Ovary (tissue), 9 donors: Measurements from ENCODE around the gene LCN12. TPM values are rescaled to one million over a fixed set of nuclear protein-coding genes. Genes with fewer than 3 reads are reported as not detected.

ENCODE experiments used
- DNase-seq, 5 donors: peaks; one replicate each; pipeline ENCODE4 v3.0.0-alpha.2; 2019 to 2020
- H3K27ac ChIP-seq, 2 donors: fragments of 200-600 bp; one replicate each; pipeline versions ENCODE4 v1.5.1 to v1.8.0; 2019 to 2022
- H3K27me3 ChIP-seq: fragments of 200-600 bp; one replicate; pipeline ENCODE4 v1.8.0; 2022
- H3K36me3 ChIP-seq: fragments of 200-600 bp; sonication (generic); one replicate; pipeline ENCODE4 v1.5.1; 2019
- H3K4me1 ChIP-seq: one replicate; pipeline ENCODE4 v1.8.1; 2013; ENCODE audit warnings: mild to moderate bottlenecking, moderate library complexity; ENCODE audit not compliant: insufficient read depth
- H3K4me3 ChIP-seq: fragments of 200-600 bp; sonication (generic); one replicate; pipeline ENCODE4 v1.5.1; 2017
- H3K9me3 ChIP-seq, 2 donors: fragments of 200-600 bp in 1 of 2; sonication (generic) in 1 of 2; one replicate each; pipeline versions ENCODE4 v1.5.1 to v1.8.1; 2013 to 2019; ENCODE audit warnings: mild to moderate bottlenecking in 1 of 2, moderate library complexity in 1 of 2
- CTCF ChIP-seq, 3 donors: fragments of 450-650 bp in 2 of 3; fragments of 200-600 bp in 1 of 3; IDR thresholded peaks; one replicate each; pipeline versions ENCODE4 v1.5.1 to v1.8.0; 2016 to 2022; ENCODE audit warnings: antibody characterized with exemption in 3 of 3, mild to moderate bottlenecking in 1 of 3
- EP300 ChIP-seq: sonication (generic); formaldehyde crosslinking; IDR thresholded peaks from one replicate; pipeline ENCODE4 v1.6.1; 2017; ENCODE audit warnings: antibody characterized with exemption
- POLR2A ChIP-seq: fragments of 450-650 bp; IDR thresholded peaks from one replicate; pipeline ENCODE4 v1.6.1; 2017; ENCODE audit warnings: antibody characterized with exemption, mild to moderate bottlenecking, moderate library complexity
- WGBS, 3 donors: extraction: QIAGEN DNeasy Blood & Tissue Kit in 1 of 3; methylation state at CpG; one replicate each; pipeline versions ENCODE4 v1.1.5 to v1.1.7; 2013 to 2017; 5-methylcytosine and 5-hydroxymethylcytosine counted together
- intact Hi-C, 4 donors: fragments of 100-400 bp; cut with DNase I; formaldehyde crosslinking; loops; one replicate each; pipeline versions ENCODE4 v1.11.0 to v1.15.1; 2022 to 2023
- polyA plus RNA-seq, 2 donors: library from polyadenylated mRNA; stranded (reverse); fragments of 200-250 nt in 1 of 2; fragments of 350-450 nt in 1 of 2; fragmentation: Illumina TruSeq in 1 of 2; extraction: RNeasy Lipid Tissue Mini Kit (QIAGEN cat#74804) in 1 of 2; gene quantifications; one replicate each; pipeline ENCODE4 v1.2.3, GENCODE V29; 2013 to 2014
- total RNA-seq, 7 donors: library from RNA; depleted of rRNA in 2 of 7; stranded (reverse); fragments of >200 nt in 2 of 7; fragmentation: NEBNext Ultra II Directional in 3 of 7; extraction: Animal tissue kit (Norgen Biotek cat#: 25700) in 3 of 7; gene quantifications; one replicate each; pipeline versions ENCODE4 v1.1.0 to v1.2.4, GENCODE V29; 2016 to 2023
- donor health status: DM: no; HTN: no; CAD: no; lungs with moderate emphysema.
- donor health status: DM: no; HTN: no; CAD: no.
- donor health status: Bipolar disorder and iron deficiency.
- donor health status: DM: yes; HTN: yes; CAD: no.
- donor health status: DM: no; HTN: no; CAD: no.
- donor health status: DM: yes; HTN: yes; CAD: no.

The LCN12 gene
- total and polyA plus RNA-seq, 9 donors = 1.1 to 40.9 (median 13.4) TPM

GRCh38 chr9:136952876-136953770, 1.1 kb downstream of the LCN12 start:
- TF ChIP-seq CTCF (IDR thresholded peaks at IDR 0.05) (no peak), POLR2A (no peak)
- H3K27ac ChIP-seq = peak overlapping the region in 1 of 2 donors; percentile 77
- intact Hi-C loops = loop anchor here in 1 of 4 donors (5.0 kb wide), 1 partner anchor 79 kb away; the partner anchor contains the start of gene FUT7
- no peaks in the 10 kb centered on the region for H3K27me3 ChIP-seq
- WGBS, 3 donors = 71 to 79% (median 79%) methylated on average over 41 to 44 of the region's 44 CpGs
- DNase-seq = peak in 1 of 5 donors; percentile 43
- no peak overlapping the region for H3K4me3 ChIP-seq
- no peaks in the 10 kb centered on the region for H3K36me3 ChIP-seq
- H3K4me1 ChIP-seq = peaks cover 7% of the 10 kb centered on the region
- H3K9me3 ChIP-seq = no peaks in the 10 kb centered on the region

DNA sequence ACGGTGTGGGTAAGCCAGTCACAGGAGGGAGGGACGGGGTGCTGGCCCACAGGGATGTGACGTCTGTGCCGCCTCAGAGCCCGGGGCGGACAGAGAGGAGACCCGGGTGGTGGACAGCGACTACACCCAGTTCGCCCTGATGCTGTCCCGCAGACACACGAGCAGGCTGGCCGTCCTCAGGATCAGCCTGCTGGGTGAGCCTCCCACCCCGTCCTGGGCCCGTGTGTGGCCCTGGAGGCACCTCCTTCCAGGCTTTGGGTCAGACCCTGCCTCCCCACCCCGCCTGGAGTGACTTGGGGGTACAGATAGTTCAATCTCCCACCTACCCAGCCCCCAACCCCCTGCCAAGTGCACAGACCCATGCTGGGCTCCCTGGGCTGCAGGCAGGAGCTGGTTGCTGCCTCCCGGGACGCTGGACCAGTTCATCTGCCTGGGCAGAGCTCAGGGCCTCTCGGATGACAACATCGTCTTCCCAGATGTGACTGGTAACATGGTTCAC, 1.7 kb downstream of the LCN12 start:
- H3K4me1 ChIP-seq = peaks cover 7% of the 10 kb centered on the region
- no peaks in the 10 kb centered on the region for H3K9me3 ChIP-seq
- no peak overlapping the region for H3K27ac ChIP-seq
- H3K27me3 ChIP-seq = no peaks in the 10 kb centered on the region
- H3K36me3 ChIP-seq = no peaks in the 10 kb centered on the region
- intact Hi-C loops = loop anchor here in 1 of 4 donors (5.0 kb wide), 1 partner anchor 78 kb away; the partner anchor contains the start of gene FUT7
- TF ChIP-seq POLR2A (no peak), CTCF (IDR thresholded peaks at IDR 0.05) (no peak)
- no peak overlapping the region for H3K4me3 ChIP-seq
- peak in 1 of 5 donors; percentile 27 for DNase-seq
- 80 to 82% (median 81%) methylated on average over 15 to 19 of the region's 19 CpGs for WGBS, 3 donors

DNA sequence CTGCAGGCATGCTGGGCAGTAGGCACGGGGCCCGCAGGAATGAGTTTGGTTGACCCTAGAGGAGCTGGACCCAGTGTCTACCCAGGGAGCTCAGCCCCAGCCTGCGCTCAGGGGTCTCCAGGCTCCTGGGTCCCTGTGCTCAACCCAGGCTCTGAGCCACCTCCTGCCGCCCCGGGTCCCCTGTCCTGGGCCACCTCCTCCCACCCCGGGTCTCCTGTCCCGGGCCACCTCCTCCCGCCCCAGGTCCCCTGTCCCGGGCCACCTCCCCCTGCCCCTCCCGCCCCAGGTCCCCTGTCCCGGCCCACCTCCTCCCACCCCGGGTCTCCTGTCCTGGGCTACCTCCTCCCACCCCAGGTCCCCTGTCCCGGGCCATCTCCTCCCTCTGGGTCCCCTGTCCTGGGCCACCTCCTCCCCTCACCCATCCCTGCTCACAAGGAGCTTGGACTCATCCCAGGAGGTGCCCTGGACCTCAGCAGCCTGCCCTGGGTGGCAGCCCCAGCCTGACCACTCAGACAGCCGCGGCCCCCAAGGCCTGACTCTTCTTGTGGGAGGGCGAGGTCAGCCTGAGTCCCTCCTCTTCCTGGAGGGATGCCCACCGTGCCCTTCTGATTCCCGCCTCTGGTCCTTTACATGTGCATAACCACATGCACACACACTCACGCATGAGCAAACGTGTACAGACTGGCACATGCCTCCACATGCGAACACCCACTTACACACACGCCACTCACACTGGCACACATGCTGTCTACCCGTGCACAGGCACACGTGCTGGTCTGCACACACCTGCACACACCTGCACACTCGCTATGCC, 2.4 kb downstream of the LCN12 start:
- no peaks in the 10 kb centered on the region for H3K36me3 ChIP-seq
- no peaks in the 10 kb centered on the region for H3K9me3 ChIP-seq
- peaks cover 6% of the 10 kb centered on the region for H3K4me1 ChIP-seq
- H3K27me3 ChIP-seq = no peaks in the 10 kb centered on the region
- 79 to 85% (median 83%) methylated on average over 25 of the region's 25 CpGs for WGBS, 3 donors
- intact Hi-C loops = loop anchor here in 1 of 4 donors (5.0 kb wide), 1 partner anchor 78 kb away; the partner anchor contains the start of gene FUT7
- H3K27ac ChIP-seq = no peak overlapping the region
- peak in 1 of 5 donors; percentile 37 for DNase-seq
- TF ChIP-seq POLR2A (no peak), EP300 (no peak)
- H3K4me3 ChIP-seq = no peak overlapping the region

- no peaks in the 10 kb centered on the region for H3K9me3 ChIP-seq
- peak in 1 of 5 donors; percentile 17 for DNase-seq
- peaks cover 4% of the 10 kb centered on the region for H3K4me1 ChIP-seq
- intact Hi-C loops = no loop called here
- 80 to 86% (median 82%) methylated on average over 14 of the region's 14 CpGs for WGBS, 3 donors
- H3K27ac ChIP-seq = no peak overlapping the region
- H3K4me3 ChIP-seq = no peak overlapping the region
- H3K36me3 ChIP-seq = no peaks in the 10 kb centered on the region
- no peaks in the 10 kb centered on the region for H3K27me3 ChIP-seq
- no peak for TF ChIP-seq EP300
- TF ChIP-seq CTCF (IDR thresholded peaks at IDR 0.05) = no peak
- no peak for TF ChIP-seq POLR2A
Observed at GRCh38 chr9:136955202-136955942, 3.3 kb downstream of the LCN12 start.
